ENCODE results near the gene TNF.

DNA sequence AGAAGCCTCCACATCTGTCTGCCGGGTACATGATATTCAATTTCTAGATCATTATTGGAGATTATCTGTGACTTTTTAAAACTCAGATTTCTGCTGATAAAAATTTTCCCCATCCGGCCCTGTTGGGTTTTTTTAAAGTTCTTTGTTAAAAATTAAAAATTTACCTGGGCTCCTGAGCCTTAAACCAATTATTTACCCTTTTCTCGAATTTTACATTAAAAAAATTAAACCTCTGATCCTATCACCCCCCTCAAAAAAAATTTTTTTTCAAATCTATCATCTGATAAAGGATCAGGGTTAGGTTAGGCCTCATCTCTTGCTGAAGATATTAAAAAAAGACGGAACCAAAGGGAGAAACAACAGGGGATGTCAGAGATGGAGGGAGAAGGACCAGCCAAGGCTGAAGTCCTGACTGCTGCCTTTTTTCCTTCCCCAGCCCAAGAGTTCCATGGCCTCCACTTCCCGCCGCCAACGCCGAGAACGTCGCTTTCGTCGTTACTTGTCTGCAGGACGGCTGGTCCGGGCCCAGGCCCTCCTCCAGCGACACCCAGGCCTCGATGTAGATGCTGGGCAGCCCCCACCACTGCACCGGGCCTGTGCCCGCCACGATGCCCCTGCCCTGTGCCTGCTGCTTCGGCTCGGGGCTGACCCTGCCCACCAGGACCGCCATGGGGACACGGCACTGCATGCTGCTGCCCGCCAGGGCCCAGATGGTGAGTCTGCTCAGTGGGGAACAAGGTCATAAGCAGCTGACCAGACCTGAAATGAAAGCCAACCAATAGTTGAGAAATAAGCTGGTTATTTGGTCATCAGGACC lies 27.4 kb upstream of the TNF start:
- TF ChIP-seq CTCF (IDR thresholded peaks at IDR 0.05) (no peak), POLR2A (IDR thresholded peaks at IDR 0.05) (no peak)

Measured in testis (tissue), 2 donors.